Sigmoid colon (tissue), 7 donors: Measurements from ENCODE around the gene UST. TPM values are rescaled to one million over a fixed set of nuclear protein-coding genes. Genes with fewer than 3 reads are reported as not detected.
A peak's percentile ranks its signal among the peaks of the same experiment; 100 is the strongest.

Experiments used
- DNase-seq: peaks from one replicate; pipeline ENCODE4 v3.0.0-alpha.2; 2019
- H3K27ac ChIP-seq, 4 donors: fragments of 200-600 bp; sonication (generic); one replicate each; pipeline ENCODE4 v1.5.1; 2016 to 2019; ENCODE audit warnings: mild to moderate bottlenecking in 1 of 4
- H3K27me3 ChIP-seq, 3 donors: fragments of 200-600 bp; sonication (generic); one replicate each; pipeline ENCODE4 v1.5.1; 2019; ENCODE audit warnings: mild to moderate bottlenecking in 1 of 3
- H3K36me3 ChIP-seq, 4 donors: fragments of 200-600 bp; sonication (generic); one replicate each; pipeline ENCODE4 v1.5.1; 2016 to 2019
- H3K4me1 ChIP-seq, 4 donors: fragments of 200-600 bp; sonication (generic); one replicate each; pipeline ENCODE4 v1.5.1; 2017 to 2019
- H3K4me3 ChIP-seq, 4 donors: fragments of 200-600 bp; sonication (generic); one replicate each; pipeline ENCODE4 v1.5.1; 2017 to 2019; ENCODE audit warnings: mild to moderate bottlenecking in 2 of 4, moderate library complexity in 1 of 4
- H3K9me3 ChIP-seq, 4 donors: fragments of 200-600 bp in 3 of 4; sonication (generic) in 3 of 4; one replicate each; pipeline versions ENCODE4 v1.5.1 to v1.6.1; 2013 to 2019
- EP300 ChIP-seq, 4 donors: sonication (generic); formaldehyde crosslinking; IDR thresholded peaks; one replicate each; pipeline ENCODE4 v1.6.1; 2017; ENCODE audit warnings: antibody characterized with exemption in 4 of 4
- POLR2A ChIP-seq, 2 donors: fragments of 450-650 bp; IDR thresholded peaks; one replicate each; pipeline ENCODE4 v1.6.1; 2016; ENCODE audit warnings: antibody characterized with exemption in 2 of 2, mild to moderate bottlenecking in 2 of 2, moderate library complexity in 2 of 2
- POLR2AphosphoS5 ChIP-seq, 4 donors: sonication (generic); formaldehyde crosslinking; IDR thresholded peaks; one replicate each; pipeline ENCODE4 v1.6.1; 2017; ENCODE audit warnings: antibody characterized with exemption in 4 of 4
- WGBS, 2 donors: extraction: QIAGEN DNeasy Blood & Tissue Kit; methylation state at CpG; one replicate each; pipeline ENCODE4 v1.1.7; 2013; 5-methylcytosine and 5-hydroxymethylcytosine counted together
- intact Hi-C: fragments of 100-400 bp; cut with DNase I; formaldehyde crosslinking; loops from one replicate; pipeline ENCODE4 v1.15.1; 2023
- polyA plus RNA-seq, 3 donors: library from polyadenylated mRNA; stranded (reverse); fragments of 200-250 nt; gene quantifications; one replicate each; pipeline ENCODE4 v1.2.3, GENCODE V29; 2013
- total RNA-seq, 4 donors: library from RNA; depleted of rRNA; stranded (reverse); fragments of >200 nt; gene quantifications; one replicate each; pipeline ENCODE4 v1.1.0, GENCODE V29; 2016
- TF ChIP-seq, protein P1 (sequence below), 4 experiments: fragments of 450-650 bp in 3 of 4; fragments of 200-600 bp in 1 of 4; IDR thresholded peaks; one replicate each; pipeline ENCODE4 v1.5.1; 2016 to 2019; ENCODE audit warnings: antibody characterized with exemption in 4 of 4, mild to moderate bottlenecking in 3 of 4, moderate library complexity in 2 of 4
- donor health status: healthy with polysubstance abuse.
- donor health status: Bipolar disorder and iron deficiency.
- donor health status: healthy.

Gene UST
- total and polyA plus RNA-seq, 7 donors: 0.46 to 35.2 (median 21.8) TPM

DNA sequence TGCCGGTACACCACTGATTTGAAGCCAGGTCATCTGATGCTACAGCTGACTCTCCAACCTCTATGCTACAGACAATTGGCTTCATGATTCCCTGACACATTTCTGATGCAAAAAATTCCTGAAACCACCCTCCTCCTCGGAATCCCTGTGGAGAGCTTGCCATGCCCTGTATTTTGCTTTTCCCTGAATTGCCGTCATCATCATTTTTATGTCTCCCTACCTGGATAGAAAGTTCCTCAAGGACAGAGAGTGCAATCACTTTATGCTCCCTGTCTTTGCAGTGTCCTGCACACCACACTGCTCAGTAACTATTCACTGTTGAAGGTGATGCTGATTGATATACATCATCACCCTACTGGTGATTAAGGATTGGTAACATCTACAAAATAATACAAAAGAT lies 239.8 kb downstream of the UST start:
- Histone ChIP-seq H3K9me3 (no peaks in the 10 kb centered on the region), H3K27me3 (no peaks in the 10 kb centered on the region), H3K27ac (no peak overlapping the region), H3K36me3 (no peaks in the 10 kb centered on the region), H3K4me3 (no peak overlapping the region), H3K4me1 (peaks cover 0 to 22% (median 10%) of the 10 kb centered on the region in 4 donors)
- no peak for DNase-seq
- WGBS, 2 donors: 87 to 92% methylated on average over 3 of the region's 3 CpGs
- intact Hi-C loops: no loop called here
- TF ChIP-seq, protein P1, sequence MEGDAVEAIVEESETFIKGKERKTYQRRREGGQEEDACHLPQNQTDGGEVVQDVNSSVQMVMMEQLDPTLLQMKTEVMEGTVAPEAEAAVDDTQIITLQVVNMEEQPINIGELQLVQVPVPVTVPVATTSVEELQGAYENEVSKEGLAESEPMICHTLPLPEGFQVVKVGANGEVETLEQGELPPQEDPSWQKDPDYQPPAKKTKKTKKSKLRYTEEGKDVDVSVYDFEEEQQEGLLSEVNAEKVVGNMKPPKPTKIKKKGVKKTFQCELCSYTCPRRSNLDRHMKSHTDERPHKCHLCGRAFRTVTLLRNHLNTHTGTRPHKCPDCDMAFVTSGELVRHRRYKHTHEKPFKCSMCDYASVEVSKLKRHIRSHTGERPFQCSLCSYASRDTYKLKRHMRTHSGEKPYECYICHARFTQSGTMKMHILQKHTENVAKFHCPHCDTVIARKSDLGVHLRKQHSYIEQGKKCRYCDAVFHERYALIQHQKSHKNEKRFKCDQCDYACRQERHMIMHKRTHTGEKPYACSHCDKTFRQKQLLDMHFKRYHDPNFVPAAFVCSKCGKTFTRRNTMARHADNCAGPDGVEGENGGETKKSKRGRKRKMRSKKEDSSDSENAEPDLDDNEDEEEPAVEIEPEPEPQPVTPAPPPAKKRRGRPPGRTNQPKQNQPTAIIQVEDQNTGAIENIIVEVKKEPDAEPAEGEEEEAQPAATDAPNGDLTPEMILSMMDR (IDR thresholded peaks at IDR 0.05): no peak
- TF ChIP-seq POLR2A (IDR thresholded peaks at IDR 0.05): no peak
- no peak for TF ChIP-seq POLR2AphosphoS5 (IDR thresholded peaks at IDR 0.05)
- no peak for TF ChIP-seq EP300 (IDR thresholded peaks at IDR 0.05)

DNA sequence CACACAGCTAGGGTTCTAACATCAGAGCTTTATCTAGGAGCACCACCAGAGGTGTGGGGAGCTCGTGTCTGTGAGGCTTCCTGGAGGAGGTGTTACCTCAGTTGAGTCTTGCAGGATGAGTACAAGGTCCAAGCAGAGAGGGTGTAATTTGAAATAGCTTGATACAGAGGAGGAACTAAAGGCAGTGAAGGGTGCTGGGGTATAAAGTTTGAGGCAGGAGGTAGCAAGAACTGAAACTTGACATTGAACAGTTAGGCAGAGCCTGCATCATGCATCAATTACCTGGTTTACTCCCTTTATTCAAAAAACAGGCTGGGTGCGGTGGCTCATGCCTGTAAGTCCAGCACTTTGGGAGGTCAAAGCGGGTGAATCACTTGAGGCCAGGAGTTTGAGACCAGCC lies 241.2 kb downstream of the UST start:
- Histone ChIP-seq H3K27me3 (no peaks in the 10 kb centered on the region), H3K9me3 (no peaks in the 10 kb centered on the region), H3K4me1 (peaks cover 0 to 22% (median 10%) of the 10 kb centered on the region in 4 donors), H3K4me3 (no peak overlapping the region), H3K27ac (no peak overlapping the region), H3K36me3 (no peaks in the 10 kb centered on the region)
- TF ChIP-seq EP300 (IDR thresholded peaks at IDR 0.05) (no peak), POLR2AphosphoS5 (IDR thresholded peaks at IDR 0.05) (no peak), POLR2A (IDR thresholded peaks at IDR 0.05) (no peak)
- TF ChIP-seq, protein P1 (IDR thresholded peaks at IDR 0.05): no peak
- no peak for DNase-seq
- intact Hi-C loops: no loop called here
- 64 to 73% methylated on average over 3 of the region's 3 CpGs for WGBS, 2 donors

DNA sequence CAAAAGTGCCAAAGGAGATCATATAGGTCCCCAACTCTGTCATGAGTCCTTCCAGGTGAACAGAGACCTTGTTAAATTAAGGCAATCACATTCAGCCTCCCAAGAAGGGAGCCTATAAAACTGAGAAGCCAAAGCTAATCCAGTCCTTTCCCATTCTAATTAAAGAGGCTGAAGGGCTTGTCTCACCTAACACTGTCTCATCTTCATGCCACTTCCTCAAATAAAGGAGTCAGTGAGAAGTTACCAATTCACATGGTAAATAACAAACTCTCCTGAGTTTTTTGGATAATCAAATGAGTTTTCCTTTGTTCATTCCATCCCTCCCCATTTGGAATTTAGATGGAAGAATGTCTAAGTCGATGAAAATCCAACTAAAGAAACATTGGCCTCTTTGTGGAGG lies 242.8 kb downstream of the UST start:
- intact Hi-C loops: no loop called here
- H3K9me3 ChIP-seq: no peaks in the 10 kb centered on the region
- no peaks in the 10 kb centered on the region for H3K27me3 ChIP-seq
- peak overlapping the region in 1 of 4 donors; percentile 57 for H3K27ac ChIP-seq
- no peak overlapping the region for H3K4me3 ChIP-seq
- H3K4me1 ChIP-seq: peaks cover 0 to 22% (median 10%) of the 10 kb centered on the region in 4 donors
- no peak for DNase-seq
- whole genome bisulfite sequencing, 2 donors: 70 to 81% methylated on average over 1 of the region's 1 CpG
- TF ChIP-seq POLR2AphosphoS5 (IDR thresholded peaks at IDR 0.05) (no peak), EP300 (IDR thresholded peaks at IDR 0.05) (no peak), POLR2A (IDR thresholded peaks at IDR 0.05) (no peak)
- H3K36me3 ChIP-seq: no peaks in the 10 kb centered on the region

DNA sequence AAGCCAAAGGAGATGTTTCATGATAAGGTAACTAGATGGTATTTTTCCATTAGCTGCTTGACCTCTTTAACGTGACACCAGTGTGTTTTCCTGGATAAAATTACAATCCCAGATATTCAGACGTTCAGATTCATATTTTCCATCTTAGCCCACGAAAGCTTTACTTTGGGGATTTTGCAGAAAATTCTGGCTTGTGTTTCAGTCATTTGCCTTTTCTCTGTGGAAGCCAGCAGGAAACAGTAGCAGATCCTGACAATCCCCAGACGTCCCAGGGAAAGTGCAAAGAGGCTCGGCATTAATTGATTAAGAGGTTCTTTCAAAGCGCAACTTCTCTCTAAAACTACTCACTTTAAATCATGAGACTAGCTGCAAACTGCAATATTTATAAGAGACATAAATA lies 243.6 kb downstream of the UST start:
- Histone ChIP-seq H3K4me3 (no peak overlapping the region), H3K9me3 (no peaks in the 10 kb centered on the region), H3K4me1 (peaks cover 0 to 22% (median 10%) of the 10 kb centered on the region in 4 donors), H3K27me3 (no peaks in the 10 kb centered on the region), H3K36me3 (no peaks in the 10 kb centered on the region), H3K27ac (peak overlapping the region in 3 of 4 donors; percentile 3 to 57 (median 46))
- intact Hi-C loops: no loop called here
- TF ChIP-seq EP300 (IDR thresholded peaks at IDR 0.05) (peak in 1 of 4 donors; percentile 45), POLR2AphosphoS5 (IDR thresholded peaks at IDR 0.05) (no peak)
- 81 to 87% methylated on average over 6 of the region's 6 CpGs for WGBS, 2 donors
- DNase-seq: no peak

DNA sequence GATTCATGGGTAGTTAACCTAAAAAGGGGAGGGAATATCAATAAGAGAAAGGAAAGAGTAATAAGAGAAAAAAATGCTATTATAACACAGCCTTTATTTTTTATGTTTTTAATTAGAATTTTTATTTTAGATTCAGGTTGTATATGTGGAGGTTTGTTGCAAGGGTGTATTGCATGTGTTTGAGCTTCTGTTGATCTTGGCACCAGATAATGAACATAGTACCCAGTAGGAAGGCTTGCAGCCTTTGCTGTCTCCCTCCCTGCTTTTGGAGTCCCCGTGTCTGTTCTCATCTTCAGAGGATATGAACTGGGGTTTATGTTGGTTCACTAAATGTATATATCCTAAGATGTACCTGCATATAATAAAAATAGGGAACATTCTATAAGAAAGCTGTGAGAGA lies 250.0 kb downstream of the UST start:
- H3K27ac ChIP-seq: no peak overlapping the region
- intact Hi-C loops: no loop called here
- peaks cover 0 to 26% (median 17%) of the 10 kb centered on the region in 4 donors for H3K4me1 ChIP-seq
- no peaks in the 10 kb centered on the region for H3K9me3 ChIP-seq
- no peak for TF ChIP-seq POLR2A (IDR thresholded peaks at IDR 0.05)
- no peak for TF ChIP-seq POLR2AphosphoS5 (IDR thresholded peaks at IDR 0.05)
- TF ChIP-seq EP300 (IDR thresholded peaks at IDR 0.05): no peak
- TF ChIP-seq, protein P1 (IDR thresholded peaks at IDR 0.05): no peak
- no peaks in the 10 kb centered on the region for H3K36me3 ChIP-seq
- 37 to 70% methylated on average over 1 of the region's 1 CpG for WGBS, 2 donors
- H3K27me3 ChIP-seq: no peaks in the 10 kb centered on the region
- H3K4me3 ChIP-seq: no peak overlapping the region
- DNase-seq: no peak

DNA sequence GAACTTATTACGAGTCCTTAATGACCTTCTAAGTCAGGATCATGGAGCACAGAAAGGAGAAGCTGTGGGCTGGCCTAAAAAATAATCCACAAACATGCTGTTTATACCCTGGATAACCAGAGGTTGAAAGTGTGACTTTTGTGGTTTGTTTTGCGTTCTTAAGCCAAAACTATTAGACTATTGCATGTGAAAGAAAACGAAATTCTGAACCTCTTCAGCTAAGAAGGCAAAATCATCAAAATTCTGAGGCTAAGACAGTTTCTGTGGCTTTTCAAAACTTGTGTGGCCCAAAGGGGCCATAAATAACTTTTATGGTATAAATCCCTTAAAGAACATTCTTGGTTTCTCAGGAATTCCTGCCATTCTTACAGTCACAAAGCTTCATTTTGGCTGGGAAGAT lies 251.0 kb downstream of the UST start:
- intact Hi-C loops: no loop called here
- Histone ChIP-seq H3K4me3 (no peak overlapping the region), H3K9me3 (no peaks in the 10 kb centered on the region), H3K4me1 (peaks cover 0 to 26% (median 17%) of the 10 kb centered on the region in 4 donors), H3K27ac (no peak overlapping the region), H3K27me3 (no peaks in the 10 kb centered on the region), H3K36me3 (no peaks in the 10 kb centered on the region)
- DNase-seq: no peak
- TF ChIP-seq POLR2A (IDR thresholded peaks at IDR 0.05) (no peak), POLR2AphosphoS5 (IDR thresholded peaks at IDR 0.05) (no peak), EP300 (IDR thresholded peaks at IDR 0.05) (no peak)
- TF ChIP-seq, protein P1 (IDR thresholded peaks at IDR 0.05): no peak
- WGBS, 2 donors: 69 to 74% methylated on average over 3 of the region's 3 CpGs
